Smooth muscle cell (in vitro differentiated cells): Measurements from ENCODE around the gene MCF2L. TPM values are rescaled to one million over a fixed set of nuclear protein-coding genes. Genes with fewer than 3 reads are reported as not detected.

Experiments
- DNase-seq: peaks from one replicate; lab custom pipeline; 2025; ENCODE audit not compliant: unreplicated experiment; lab: John Stamatoyannopoulos, UW
- H2AFZ ChIP-seq: fragments of 200-600 bp; sonication (generic); 2 replicates; pipeline ENCODE4 v1.6.0; 2016; ENCODE audit warnings: antibody characterized with exemption, low read depth, mild to moderate bottlenecking
- H3F3A ChIP-seq: fragments of 200-600 bp; sonication (generic); 2 replicates; pipeline ENCODE4 v1.6.0; 2017; ENCODE audit warnings: antibody characterized with exemption, low read depth
- H3K27ac ChIP-seq: fragments of 200-600 bp; sonication (generic); 2 replicates; pipeline ENCODE4 v1.5.1; 2016; ENCODE audit warnings: low read depth, mild to moderate bottlenecking
- H3K27me3 ChIP-seq: fragments of 200-600 bp; sonication (generic); 2 replicates; pipeline ENCODE4 v1.6.1; 2016; ENCODE audit warnings: low read depth, mild to moderate bottlenecking
- H3K36me3 ChIP-seq: fragments of 200-600 bp; sonication (generic); 2 replicates; pipeline ENCODE4 v1.5.1; 2016; ENCODE audit warnings: low read depth
- H3K4me1 ChIP-seq: fragments of 200-600 bp; sonication (generic); 2 replicates; pipeline ENCODE4 v1.5.1; 2016; ENCODE audit warnings: low read depth
- H3K4me2 ChIP-seq: fragments of 200-600 bp; sonication (generic); 2 replicates; pipeline ENCODE4 v1.6.0; 2016; ENCODE audit warnings: mild to moderate bottlenecking
- H3K4me3 ChIP-seq: fragments of 200-600 bp; sonication (generic); 2 replicates; pipeline ENCODE4 v1.5.1; 2016; ENCODE audit warnings: mild to moderate bottlenecking
- H3K79me2 ChIP-seq: fragments of 200-600 bp; sonication (generic); 2 replicates; pipeline ENCODE4 v1.6.0; 2016; ENCODE audit warnings: low read depth, mild to moderate bottlenecking
- H3K9ac ChIP-seq: fragments of 200-600 bp; sonication (generic); 2 replicates; pipeline ENCODE4 v1.6.0; 2016; ENCODE audit warnings: low read depth
- H3K9me3 ChIP-seq: fragments of 200-600 bp; sonication (generic); replicated peaks from 2 replicates; pipeline ENCODE4 v1.5.1; 2016; ENCODE audit warnings: low read depth
- H4K20me1 ChIP-seq: fragments of 200-600 bp; sonication (generic); 2 replicates; pipeline ENCODE4 v1.6.0; 2016; ENCODE audit warnings: low read depth
- WGBS: methylation state at CpG from one replicate; pipeline ENCODE4 v1.1.7; 2016; ENCODE audit warnings: low lambda C conversion rate; 5-methylcytosine and 5-hydroxymethylcytosine counted together
- polyA plus RNA-seq: library from polyadenylated mRNA; unstranded; fragments of >200 nt; fragmentation: Nextera tagmentation; extraction: Ambion mirVana; gene quantifications from 2 replicates; pipeline ENCODE4 v1.2.1, GENCODE V29; 2016
- total RNA-seq: library from RNA; depleted of rRNA; stranded (reverse); fragments of >200 nt; gene quantifications from 2 replicates; pipeline ENCODE4 v1.2.3, GENCODE V29; 2014
- TF ChIP-seq, protein P1 (sequence below): fragments of 200-600 bp; sonication (generic); IDR thresholded peaks from 2 replicates; pipeline ENCODE4 v1.5.1; 2017; ENCODE audit warnings: borderline replicate concordance, mild to moderate bottlenecking, antibody characterized with exemption; ENCODE audit not compliant: insufficient read depth, poor library complexity, severe bottlenecking

Gene MCF2L
- total and polyA plus RNA-seq, 2 experiments from 2014 or later = 0.54 to 7.6 TPM

DNA sequence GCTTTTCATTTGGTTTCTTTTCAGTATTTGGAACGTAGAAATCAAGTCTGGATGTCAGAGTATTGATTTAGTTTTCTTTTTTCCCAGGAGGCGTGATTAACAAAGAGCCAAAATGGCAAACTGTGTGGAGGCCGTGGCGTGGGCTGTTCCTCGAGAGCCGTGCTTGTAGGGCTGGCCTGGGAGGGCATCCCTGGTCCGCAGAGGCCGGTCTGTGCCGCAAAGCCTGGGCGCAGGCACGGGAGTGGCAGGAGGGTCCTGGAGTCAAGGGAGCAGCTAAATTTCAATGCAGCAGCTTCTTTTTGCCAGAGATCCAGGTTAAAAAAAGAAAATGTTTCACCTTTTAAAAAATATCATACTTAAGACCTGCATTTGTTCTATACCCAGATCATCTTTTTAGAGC, 13.1 kb upstream of the MCF2L start:
- Histone ChIP-seq H3K36me3 (no peaks in the 10 kb centered on the region), H3F3A (no peaks in the 10 kb centered on the region), H4K20me1 (no peaks in the 10 kb centered on the region), H3K9ac (no peak overlapping the region), H2AFZ (no peak overlapping the region), H3K27ac (no peak overlapping the region), H3K9me3 (no peaks in the 10 kb centered on the region), H3K27me3 (peaks cover 13% of the 10 kb centered on the region), H3K4me1 (peaks cover 16% of the 10 kb centered on the region), H3K79me2 (no peaks in the 10 kb centered on the region), H3K4me3 (no peak overlapping the region), H3K4me2 (no peak overlapping the region)
- TF ChIP-seq, protein P1, sequence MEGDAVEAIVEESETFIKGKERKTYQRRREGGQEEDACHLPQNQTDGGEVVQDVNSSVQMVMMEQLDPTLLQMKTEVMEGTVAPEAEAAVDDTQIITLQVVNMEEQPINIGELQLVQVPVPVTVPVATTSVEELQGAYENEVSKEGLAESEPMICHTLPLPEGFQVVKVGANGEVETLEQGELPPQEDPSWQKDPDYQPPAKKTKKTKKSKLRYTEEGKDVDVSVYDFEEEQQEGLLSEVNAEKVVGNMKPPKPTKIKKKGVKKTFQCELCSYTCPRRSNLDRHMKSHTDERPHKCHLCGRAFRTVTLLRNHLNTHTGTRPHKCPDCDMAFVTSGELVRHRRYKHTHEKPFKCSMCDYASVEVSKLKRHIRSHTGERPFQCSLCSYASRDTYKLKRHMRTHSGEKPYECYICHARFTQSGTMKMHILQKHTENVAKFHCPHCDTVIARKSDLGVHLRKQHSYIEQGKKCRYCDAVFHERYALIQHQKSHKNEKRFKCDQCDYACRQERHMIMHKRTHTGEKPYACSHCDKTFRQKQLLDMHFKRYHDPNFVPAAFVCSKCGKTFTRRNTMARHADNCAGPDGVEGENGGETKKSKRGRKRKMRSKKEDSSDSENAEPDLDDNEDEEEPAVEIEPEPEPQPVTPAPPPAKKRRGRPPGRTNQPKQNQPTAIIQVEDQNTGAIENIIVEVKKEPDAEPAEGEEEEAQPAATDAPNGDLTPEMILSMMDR = no peak
- DNase-seq = no peak
- 95% methylated on average over 11 of the region's 11 CpGs for WGBS

DNA sequence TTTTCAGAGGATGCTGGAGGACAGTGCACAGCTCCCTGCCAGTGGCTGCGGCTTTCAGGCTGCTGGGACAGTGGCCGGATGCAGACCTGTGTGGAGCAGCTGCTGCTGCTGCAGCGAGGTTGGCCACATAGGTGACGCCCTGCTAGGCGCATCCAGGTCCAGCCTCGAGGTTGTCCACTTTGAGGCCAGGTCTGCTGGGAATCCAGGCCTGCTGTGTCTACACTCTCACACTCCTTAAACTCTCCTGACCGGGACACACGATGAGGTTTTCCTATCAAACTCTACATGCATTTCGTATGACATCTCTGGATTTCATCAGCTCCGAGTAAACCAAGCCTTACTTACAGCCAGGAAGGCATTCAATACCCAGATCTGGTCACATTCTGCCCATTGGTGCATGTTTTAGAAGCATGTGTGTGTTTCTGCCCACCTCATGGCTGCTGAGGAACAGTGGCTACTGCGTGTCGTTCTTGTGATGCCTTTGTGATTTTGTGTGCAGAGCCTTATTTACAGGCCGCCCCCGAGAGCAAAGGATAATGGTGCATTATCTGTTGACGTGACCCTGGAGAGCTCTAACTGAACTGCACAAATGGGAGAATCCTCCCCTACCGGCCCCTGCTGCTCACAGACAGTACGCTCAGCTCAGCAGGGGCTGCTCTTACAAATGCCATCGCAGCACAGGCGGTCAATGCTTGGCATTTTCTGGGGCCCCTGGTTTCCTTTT, 12.3 kb upstream of the MCF2L start:
- DNase-seq = no peak

DNA sequence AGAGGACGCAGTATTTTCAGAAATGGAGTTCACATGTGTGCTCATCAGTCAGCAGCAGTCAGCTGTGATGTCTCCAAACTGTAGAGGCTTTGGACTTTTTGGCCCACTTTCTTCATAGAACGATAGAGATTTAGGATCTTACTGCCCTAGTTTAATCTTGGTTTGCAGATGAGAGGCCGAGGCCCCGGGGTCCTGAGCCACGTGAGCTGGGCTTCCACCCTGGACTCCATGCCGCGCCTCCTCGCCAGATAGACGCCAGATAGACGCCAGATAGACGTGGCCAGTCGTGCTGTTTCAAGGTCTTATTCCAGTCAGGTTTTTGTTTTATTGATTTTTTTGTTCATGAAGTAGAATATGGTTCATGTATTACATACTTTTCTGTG, 11.7 kb upstream of the MCF2L start:
- peaks cover 16% of the 10 kb centered on the region for H3K4me1 ChIP-seq
- DNase-seq = no peak
- no peak overlapping the region for H3K9ac ChIP-seq
- H4K20me1 ChIP-seq = no peaks in the 10 kb centered on the region
- H3K27me3 ChIP-seq = no peaks in the 10 kb centered on the region
- H3K36me3 ChIP-seq = no peaks in the 10 kb centered on the region
- WGBS = 87% methylated on average over 12 of the region's 12 CpGs
- H3F3A ChIP-seq = no peaks in the 10 kb centered on the region
- peak overlapping the region; percentile 58 for H2AFZ ChIP-seq
- TF ChIP-seq, protein P1 = no peak
- no peak overlapping the region for H3K27ac ChIP-seq
- no peaks in the 10 kb centered on the region for H3K79me2 ChIP-seq
- no peaks in the 10 kb centered on the region for H3K9me3 ChIP-seq
- H3K4me2 ChIP-seq = no peak overlapping the region
- H3K4me3 ChIP-seq = no peak overlapping the region

More for the DNA sequence above, 12.3 kb upstream of the MCF2L start:
- peaks cover 5% of the 10 kb centered on the region for H3K27me3 ChIP-seq
- H2AFZ ChIP-seq = peak overlapping the region; percentile 58
- no peaks in the 10 kb centered on the region for H3K79me2 ChIP-seq
- no peaks in the 10 kb centered on the region for H3K9me3 ChIP-seq
- H3K4me1 ChIP-seq = peaks cover 16% of the 10 kb centered on the region
- TF ChIP-seq, protein P1 = no peak
- no peaks in the 10 kb centered on the region for H4K20me1 ChIP-seq
- no peak overlapping the region for H3K9ac ChIP-seq
- H3K36me3 ChIP-seq = no peaks in the 10 kb centered on the region
- H3K4me3 ChIP-seq = no peak overlapping the region
- 74% methylated on average over 19 of the region's 19 CpGs for WGBS
- no peak overlapping the region for H3K4me2 ChIP-seq
- no peaks in the 10 kb centered on the region for H3F3A ChIP-seq
- H3K27ac ChIP-seq = no peak overlapping the region
